IMR-90 (cell line): ENCODE results near the gene GPR158. TPM values are rescaled to one million over a fixed set of nuclear protein-coding genes. Genes with fewer than 3 reads are reported as not detected.

Experiments
- ATAC-seq: fragments of 200-7000 bp; cut with Tn5 transposase; 2 replicates; pipeline ENCODE4 v1.9.1; 2020; ENCODE audit warnings: low read depth, mild to moderate bottlenecking, moderate library complexity
- BruUV-seq: library from RNA; stranded (reverse); fragments of 400-500 nt; replicated peaks from 2 replicates; lab custom pipeline; 2021; lab: Mats Ljungman, UMichigan
- CTCF ChIA-PET: fragments of 300-600 bp; formaldehyde crosslinking; extraction: SDS; loops from one replicate; lab custom pipeline; 2021; ENCODE audit warnings: antibody characterized with exemption; lab: Yijun Ruan, JAX
- POLR2A ChIA-PET: fragments of 300-600 bp; sonication (Branson Sonifier 250); formaldehyde crosslinking; loops from one replicate; lab custom pipeline; 2022; ENCODE audit warnings: antibody characterized with exemption; ENCODE audit not compliant: unreplicated experiment; lab: Charles Lee
- DNase-seq: peaks from one replicate; pipeline ENCODE4 v3.0.0; 2013
- H2AFZ ChIP-seq: replicated peaks from 2 replicates; pipeline ENCODE3; 2013; ENCODE audit warnings: low read length, mild to moderate bottlenecking; ENCODE audit not compliant: poor library complexity
- H2AK5ac ChIP-seq: 2 replicates; pipeline ENCODE4 v1.6.1; 2013; ENCODE audit warnings: low read depth, low read length, inconsistent platforms
- H2AK9ac ChIP-seq: replicated peaks from 2 replicates; pipeline ENCODE3; 2013; ENCODE audit warnings: mild to moderate bottlenecking, low read depth, low read length, moderate library complexity; ENCODE audit not compliant: poor library complexity
- H2BK120ac ChIP-seq: 2 replicates; pipeline ENCODE4 v1.6.1; 2013; ENCODE audit warnings: low read depth, low read length, inconsistent platforms
- H2BK15ac ChIP-seq: 3 replicates; pipeline ENCODE4 v1.6.1; 2013; ENCODE audit warnings: low read depth, low read length, inconsistent platforms
- H2BK20ac ChIP-seq: 2 replicates; pipeline ENCODE4 v1.6.1; 2013; ENCODE audit warnings: low read depth, mild to moderate bottlenecking, inconsistent platforms, low read length, moderate library complexity
- H2BK5ac ChIP-seq: 2 replicates; pipeline ENCODE4 v1.6.1; 2013; ENCODE audit warnings: mild to moderate bottlenecking, low read depth, low read length, inconsistent platforms; ENCODE audit not compliant: poor library complexity, severe bottlenecking
- H3K14ac ChIP-seq: replicated peaks from 2 replicates; pipeline ENCODE4 v1.6.1; 2013; ENCODE audit warnings: low read depth, low read length, inconsistent platforms
- H3K18ac ChIP-seq: 2 replicates; pipeline ENCODE4 v1.6.1; 2013; ENCODE audit warnings: low read depth, low read length, control low read depth
- H3K23ac ChIP-seq: 2 replicates; pipeline ENCODE4 v1.6.1; 2013; ENCODE audit warnings: low read depth, low read length, inconsistent platforms
- H3K27ac ChIP-seq: 2 replicates; pipeline ENCODE4 v1.5.1; 2013; ENCODE audit warnings: mild to moderate bottlenecking, control low read depth, low read length; ENCODE audit not compliant: insufficient read depth
- H3K27me3 ChIP-seq: 2 replicates; pipeline ENCODE4 v1.6.1; 2013; ENCODE audit warnings: low read length; ENCODE audit not compliant: control insufficient read depth, insufficient read depth
- H3K36me3 ChIP-seq: 2 replicates; pipeline ENCODE4 v1.6.1; 2013; ENCODE audit warnings: low read length, mixed read lengths; ENCODE audit not compliant: control insufficient read depth, insufficient read depth
- H3K4ac ChIP-seq: 2 replicates; pipeline ENCODE4 v1.6.1; 2013; ENCODE audit warnings: low read depth, low read length, inconsistent platforms
- H3K4me1 ChIP-seq: 2 replicates; pipeline ENCODE4 v1.6.1; 2013; ENCODE audit warnings: low read length, mixed read lengths; ENCODE audit not compliant: control insufficient read depth, insufficient read depth
- H3K4me2 ChIP-seq: 2 replicates; pipeline ENCODE4 v1.6.1; 2013; ENCODE audit warnings: low read depth, mild to moderate bottlenecking, control low read depth, low read length, moderate library complexity
- H3K4me3 ChIP-seq: 2 replicates; pipeline ENCODE4 v1.5.1; 2013; ENCODE audit warnings: low read depth, mild to moderate bottlenecking, control low read depth, low read length, moderate library complexity; ENCODE audit not compliant: insufficient read depth
- H3K56ac ChIP-seq: 2 replicates; pipeline ENCODE4 v1.6.1; 2013; ENCODE audit warnings: low read length, inconsistent platforms; ENCODE audit not compliant: insufficient read depth; ENCODE audit errors: extremely low read depth
- H3K79me1 ChIP-seq, 2 experiments: 2 replicates each; pipeline ENCODE4 v1.6.1; 2013; ENCODE audit warnings: low read length in 2 of 2, inconsistent platforms in 1 of 2, low read depth in 1 of 2
- H3K9ac ChIP-seq: 2 replicates; pipeline ENCODE4 v1.6.1; 2013; ENCODE audit warnings: low read depth, low read length, control low read depth
- H3K9me1 ChIP-seq: 2 replicates; pipeline ENCODE4 v1.6.1; 2013; ENCODE audit warnings: low read length, inconsistent platforms; ENCODE audit not compliant: insufficient read depth
- H3K9me3 ChIP-seq: 2 replicates; pipeline ENCODE4 v1.6.1; 2013; ENCODE audit warnings: low read length; ENCODE audit not compliant: control insufficient read depth, insufficient read depth
- H4K20me1 ChIP-seq: 2 replicates; pipeline ENCODE4 v1.6.1; 2013; ENCODE audit warnings: low read length, inconsistent platforms; ENCODE audit not compliant: insufficient read depth
- H4K5ac ChIP-seq: 2 replicates; pipeline ENCODE4 v1.6.1; 2013; ENCODE audit warnings: mild to moderate bottlenecking, low read depth, low read length, control low read depth
- H4K8ac ChIP-seq, 2 experiments: 2 replicates each; pipeline ENCODE4 v1.6.1; 2013; ENCODE audit warnings: low read depth in 2 of 2, low read length in 2 of 2, control low read depth in 1 of 2, inconsistent platforms in 1 of 2
- H4K91ac ChIP-seq: 2 replicates; pipeline ENCODE4 v1.6.1; 2013; ENCODE audit warnings: low read depth, low read length, inconsistent platforms; ENCODE audit not compliant: insufficient read depth
- BHLHE40 ChIP-seq: fragments of 150-350 bp; IDR thresholded peaks from 2 replicates; pipeline ENCODE4 v1.6.1; 2016; ENCODE audit warnings: mild to moderate bottlenecking, low read depth, low read length
- CEBPB ChIP-seq: IDR thresholded peaks from 2 replicates; pipeline ENCODE4 v1.6.1; 2012; ENCODE audit warnings: low read depth, low read length, improper control_type of control experiment
- CHD1 ChIP-seq: IDR thresholded peaks from 2 replicates; pipeline ENCODE4 v1.6.1; 2012; ENCODE audit warnings: low read depth, low read length, improper control_type of control experiment
- ELK1 ChIP-seq: fragments of 150-350 bp; IDR thresholded peaks from 2 replicates; pipeline ENCODE4 v1.6.1; 2016; ENCODE audit warnings: low read depth, mild to moderate bottlenecking, low read length, moderate library complexity, borderline replicate concordance
- FOS ChIP-seq: fragments of 150-350 bp; IDR thresholded peaks from 2 replicates; pipeline ENCODE4 v1.6.1; 2016; ENCODE audit warnings: low read depth, low read length
- MAFK ChIP-seq: IDR thresholded peaks from 2 replicates; pipeline ENCODE4 v1.6.1; 2012; ENCODE audit warnings: low read depth, low read length, improper control_type of control experiment
- MAZ ChIP-seq: IDR thresholded peaks from 2 replicates; pipeline ENCODE4 v1.6.1; 2012; ENCODE audit warnings: low read depth, mild to moderate bottlenecking, low read length, improper control_type of control experiment, moderate library complexity, borderline replicate concordance
- MXI1 ChIP-seq: IDR thresholded peaks from 2 replicates; pipeline ENCODE4 v1.6.1; 2012; ENCODE audit warnings: low read depth, mild to moderate bottlenecking, low read length, moderate library complexity, borderline replicate concordance
- NFE2L2 ChIP-seq: fragments of 150-350 bp; IDR thresholded peaks from 2 replicates; pipeline ENCODE4 v1.6.1; 2016; ENCODE audit warnings: low read depth, mild to moderate bottlenecking, low read length
- POLR2A ChIP-seq: IDR thresholded peaks from 2 replicates; pipeline ENCODE4 v1.6.1; 2012; ENCODE audit warnings: mild to moderate bottlenecking, low read depth, low read length
- RAD21 ChIP-seq: IDR thresholded peaks from 2 replicates; pipeline ENCODE4 v1.6.1; 2012; ENCODE audit warnings: low read length, improper control_type of control experiment
- RCOR1 ChIP-seq: IDR thresholded peaks from 2 replicates; pipeline ENCODE4 v1.6.1; 2012; ENCODE audit warnings: mild to moderate bottlenecking, low read length, improper control_type of control experiment; ENCODE audit not compliant: insufficient replicate concordance
- RFX5 ChIP-seq: IDR thresholded peaks from 2 replicates; pipeline ENCODE4 v1.8.0; 2012; ENCODE audit warnings: low read depth, mild to moderate bottlenecking, low read length, moderate library complexity
- SMC3 ChIP-seq: fragments of 150-350 bp; IDR thresholded peaks from 2 replicates; pipeline ENCODE4 v1.6.1; 2016; ENCODE audit warnings: low read depth, mild to moderate bottlenecking, antibody characterized with exemption, low read length, moderate library complexity
- WGBS, 2 experiments: methylation state at CpG; one replicate each; pipeline versions ENCODE4 v1.1.5 to v1.1.7; 2013; ENCODE audit warnings: missing lambda C conversion rate in 2 of 2; ENCODE audit not compliant: insufficient read length in 1 of 2; ENCODE audit errors: extremely low coverage in 2 of 2; 5-methylcytosine and 5-hydroxymethylcytosine counted together
- dilution Hi-C: fragments of 300-500 bp; cut with HindIII; formaldehyde crosslinking; loops from one replicate; pipeline ENCODE4 v1.14.3; 2018; ENCODE audit warnings: low sequenced_read_pairs; ENCODE audit not compliant: unreplicated experiment
- in situ Hi-C: fragments of 300-500 bp; cut with MboI; formaldehyde crosslinking; loops from 3 replicates; pipeline ENCODE4 v1.14.3; 2019; ENCODE audit warnings: low sequenced_read_pairs, inconsistent platforms, mixed read lengths
- intact Hi-C: fragments of 100-400 bp; cut with micrococcal nuclease; formaldehyde crosslinking; loops from 2 replicates; pipeline ENCODE4 v1.10.0; 2022
- polyA plus RNA-seq, 3 experiments: library from polyadenylated mRNA; depleted of rRNA; stranded (reverse); fragments of >200 nt; gene quantifications; 2 replicates each; pipeline ENCODE4 v1.2.3, GENCODE V29; 2012; ENCODE audit warnings: low replicate concordance in 1 of 3
- total RNA-seq: library from RNA; depleted of rRNA; stranded (reverse); fragments of >200 nt; gene quantifications from 2 replicates; pipeline ENCODE4 v1.2.3, GENCODE V29; 2012

GPR158 gene
- total and polyA plus RNA-seq, 2 of the 4 experiments (the other 2 are of a cell fraction) = not detected

GRCh38 chr10:25261558-25261957 lies 86.8 kb downstream of the GPR158 start:
- no peak overlapping the region for H3K4me3 ChIP-seq
- TF ChIP-seq BHLHE40 (no peak), SMC3 (no peak), MAFK (no peak), NFE2L2 (no peak), CEBPB (no peak), RFX5 (no peak), RAD21 (no peak), RCOR1 (no peak), POLR2A (no peak), FOS (no peak), MXI1 (no peak), MAZ (no peak), ELK1 (no peak), CHD1 (no peak)
- H3K36me3 ChIP-seq = no peaks in the 10 kb centered on the region
- H2AFZ ChIP-seq = no peak overlapping the region
- H3K4ac ChIP-seq = no peak overlapping the region
- dilution Hi-C loops (no loop called here), in situ Hi-C loops (no loop called here), intact Hi-C loops (no loop called here)
- no peak overlapping the region for H3K18ac ChIP-seq
- no peak overlapping the region for H2BK20ac ChIP-seq
- ATAC-seq = no peak
- H2AK9ac ChIP-seq = no peak overlapping the region
- H3K4me2 ChIP-seq = no peak overlapping the region
- H2AK5ac ChIP-seq = no peak overlapping the region
- no peak overlapping the region for H3K27ac ChIP-seq
- H3K27me3 ChIP-seq = no peaks in the 10 kb centered on the region
- H4K8ac ChIP-seq = no peak overlapping the region
- H3K14ac ChIP-seq = no peak overlapping the region
- BruUV-seq = no TSS peak
- H4K5ac ChIP-seq = no peak overlapping the region
- H3K79me1 ChIP-seq = no peaks in the 10 kb centered on the region
- WGBS, 2 experiments = 63% methylated on average over 2 of the region's 5 CpGs; no CpG with 5 or more reads in 1 of the 2 experiments
- H3K9me1 ChIP-seq = no peaks in the 10 kb centered on the region
- H3K4me1 ChIP-seq = no peaks in the 10 kb centered on the region
- H2BK15ac ChIP-seq = no peak overlapping the region
- no peaks in the 10 kb centered on the region for H4K20me1 ChIP-seq
- POLR2A ChIA-PET = no interaction called here
- H3K9me3 ChIP-seq = peaks cover 4% of the 10 kb centered on the region
- no peak for DNase-seq
- no peak overlapping the region for H2BK5ac ChIP-seq
- no peak overlapping the region for H3K56ac ChIP-seq
- H3K9ac ChIP-seq = no peak overlapping the region
- CTCF ChIA-PET = no interaction called here
- H2BK120ac ChIP-seq = no peak overlapping the region
- no peak overlapping the region for H4K91ac ChIP-seq
- no peak overlapping the region for H3K23ac ChIP-seq
